A549 treated with GW870086 at 1 μM for 4 hours (cell line): ENCODE results near the gene AIFM3. TPM values are rescaled to one million over a fixed set of nuclear protein-coding genes. Genes with fewer than 3 reads are reported as not detected.

ENCODE experiments used
- total RNA-seq: library from RNA; stranded (reverse); fragments of 200-300 nt; extraction: Qiagen RNA extraction; gene quantifications from 5 replicates; pipeline ENCODE4 v1.2.3, GENCODE V29; 2022; ENCODE audit warnings: low read depth

The AIFM3 gene, protein sequence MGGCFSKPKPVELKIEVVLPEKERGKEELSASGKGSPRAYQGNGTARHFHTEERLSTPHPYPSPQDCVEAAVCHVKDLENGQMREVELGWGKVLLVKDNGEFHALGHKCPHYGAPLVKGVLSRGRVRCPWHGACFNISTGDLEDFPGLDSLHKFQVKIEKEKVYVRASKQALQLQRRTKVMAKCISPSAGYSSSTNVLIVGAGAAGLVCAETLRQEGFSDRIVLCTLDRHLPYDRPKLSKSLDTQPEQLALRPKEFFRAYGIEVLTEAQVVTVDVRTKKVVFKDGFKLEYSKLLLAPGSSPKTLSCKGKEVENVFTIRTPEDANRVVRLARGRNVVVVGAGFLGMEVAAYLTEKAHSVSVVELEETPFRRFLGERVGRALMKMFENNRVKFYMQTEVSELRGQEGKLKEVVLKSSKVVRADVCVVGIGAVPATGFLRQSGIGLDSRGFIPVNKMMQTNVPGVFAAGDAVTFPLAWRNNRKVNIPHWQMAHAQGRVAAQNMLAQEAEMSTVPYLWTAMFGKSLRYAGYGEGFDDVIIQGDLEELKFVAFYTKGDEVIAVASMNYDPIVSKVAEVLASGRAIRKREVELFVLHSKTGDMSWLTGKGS
- total RNA-seq: 1.5 to 3.4 TPM (median 2.8 TPM) in 5 replicates

DNA sequence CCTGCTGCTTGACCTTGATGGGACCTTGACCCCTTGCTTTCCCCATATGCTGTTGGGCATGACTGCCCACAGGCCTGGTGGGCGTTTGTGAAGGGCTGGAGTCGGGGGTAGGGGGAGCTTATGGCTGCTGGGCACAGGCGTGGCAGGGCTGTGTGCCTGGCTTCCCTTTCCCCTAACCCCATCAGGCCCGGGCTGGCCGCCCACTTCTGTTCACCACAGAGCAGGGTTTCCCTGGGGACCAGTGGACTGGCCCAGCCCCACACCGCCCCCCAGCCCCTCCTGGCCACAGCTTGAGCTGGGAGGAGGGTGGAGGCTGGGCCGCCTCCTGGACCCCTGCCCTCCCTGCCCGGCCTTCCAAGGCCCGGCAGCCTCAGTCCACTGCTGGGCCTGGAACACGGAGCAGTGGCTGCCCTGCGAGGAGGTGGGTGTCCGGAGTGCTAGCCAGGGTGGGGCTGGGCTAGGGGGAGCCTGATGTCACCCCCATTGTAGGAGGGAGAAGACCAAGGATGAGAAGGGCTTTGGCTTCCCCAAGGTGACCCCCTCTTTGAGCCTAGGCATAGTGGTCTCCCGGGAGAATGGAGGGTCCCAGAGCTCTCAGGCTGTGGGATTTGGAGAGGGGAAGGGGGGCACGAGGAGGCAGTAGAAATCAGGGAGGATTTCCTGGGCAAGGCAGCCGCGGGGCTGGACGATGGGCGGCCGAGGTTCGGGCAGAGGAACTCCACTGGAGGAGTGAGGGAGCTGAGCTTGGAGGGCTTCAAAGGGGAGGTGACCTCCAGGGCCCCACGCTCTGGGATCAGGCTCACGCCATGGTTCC is at the start of gene AIFM3:
AIFM3 (plus strand) TSS at position 373 of the 814 bp plus-strand sequence. CDS start 690 bp downstream, outside the sequence.

DNA sequence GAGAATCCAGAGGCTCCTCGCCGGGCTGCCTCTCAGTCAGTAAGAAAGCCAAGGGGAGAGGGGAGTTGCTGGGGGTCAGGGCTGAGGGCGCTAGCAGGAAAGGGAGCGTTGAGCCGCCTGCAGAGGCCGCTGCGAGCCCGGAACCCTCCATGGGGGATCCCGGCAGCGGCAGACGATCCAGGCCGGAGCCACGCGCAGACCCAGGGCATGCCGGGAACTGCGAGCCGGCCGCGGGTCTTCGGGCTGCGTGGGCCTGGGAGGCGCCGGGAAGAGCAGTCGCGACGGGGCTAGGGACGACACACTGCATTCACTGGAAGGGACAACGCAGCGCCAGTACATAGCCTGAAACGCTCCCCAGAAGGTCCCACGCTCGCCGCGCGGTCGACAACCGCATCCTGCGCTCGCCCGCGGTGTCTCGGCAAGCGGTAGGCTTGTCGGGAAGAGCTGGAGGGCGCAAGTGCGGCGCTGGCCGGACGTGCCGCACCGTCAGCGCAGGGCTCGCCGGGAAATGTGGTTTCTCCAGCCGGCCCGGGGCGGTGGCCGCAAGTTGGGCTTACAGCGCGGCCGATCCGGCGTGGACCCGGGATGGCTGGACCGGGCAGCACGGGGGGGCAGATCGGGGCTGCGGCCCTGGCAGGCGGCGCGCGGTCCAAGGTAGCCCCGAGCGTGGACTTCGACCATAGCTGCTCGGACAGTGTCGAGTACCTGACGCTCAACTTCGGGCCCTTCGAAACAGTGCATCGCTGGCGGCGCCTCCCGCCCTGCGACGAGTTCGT is 14.9 kb downstream of the AIFM3 start, which contains the start of gene LZTR1:
LZTR1 (plus strand) TSS at position 511 of the 776 bp plus-strand sequence; CDS start at position 586, 75 bp downstream.

DNA sequence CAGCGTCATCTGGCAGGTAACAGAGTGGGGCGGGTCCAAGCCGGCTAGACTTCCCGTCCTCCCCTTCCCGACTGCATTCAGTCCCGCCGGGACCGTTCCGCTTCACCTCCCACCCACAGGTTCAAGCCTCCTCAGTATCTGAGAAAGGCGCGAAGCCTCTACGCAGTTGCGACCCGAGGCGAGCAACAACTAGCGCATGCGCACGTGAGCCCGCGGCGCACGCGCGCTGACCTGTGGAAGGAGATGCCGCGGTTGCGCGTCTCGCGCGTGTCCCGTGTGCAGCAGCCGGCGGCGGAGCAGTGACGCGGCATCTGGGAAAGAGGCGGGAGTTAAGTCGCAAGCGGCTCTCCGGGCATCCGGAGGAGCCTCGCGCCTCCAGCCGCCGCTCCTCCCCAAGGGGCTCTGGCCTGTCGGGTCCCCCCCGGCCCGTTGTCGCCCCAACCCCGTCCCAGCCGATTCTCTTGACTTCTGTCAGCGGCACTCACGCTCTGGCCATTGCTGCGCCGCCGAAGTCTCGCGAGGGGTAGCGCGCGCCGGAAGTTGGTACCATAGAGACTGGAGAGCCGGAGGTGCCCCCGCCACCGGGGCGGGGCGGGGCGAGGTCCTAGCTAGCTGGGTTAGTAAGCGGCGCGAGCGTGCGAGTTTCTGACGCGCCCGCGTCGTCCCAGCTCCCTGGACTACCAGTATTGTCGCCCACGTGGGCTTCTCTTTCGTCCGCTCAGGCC is 34.7 kb downstream of the AIFM3 start, which contains the start of gene THAP7:
THAP7 (minus strand) TSS at position 518 of the 725 bp plus-strand sequence; CDS start at position 311, 207 bp downstream.

DNA sequence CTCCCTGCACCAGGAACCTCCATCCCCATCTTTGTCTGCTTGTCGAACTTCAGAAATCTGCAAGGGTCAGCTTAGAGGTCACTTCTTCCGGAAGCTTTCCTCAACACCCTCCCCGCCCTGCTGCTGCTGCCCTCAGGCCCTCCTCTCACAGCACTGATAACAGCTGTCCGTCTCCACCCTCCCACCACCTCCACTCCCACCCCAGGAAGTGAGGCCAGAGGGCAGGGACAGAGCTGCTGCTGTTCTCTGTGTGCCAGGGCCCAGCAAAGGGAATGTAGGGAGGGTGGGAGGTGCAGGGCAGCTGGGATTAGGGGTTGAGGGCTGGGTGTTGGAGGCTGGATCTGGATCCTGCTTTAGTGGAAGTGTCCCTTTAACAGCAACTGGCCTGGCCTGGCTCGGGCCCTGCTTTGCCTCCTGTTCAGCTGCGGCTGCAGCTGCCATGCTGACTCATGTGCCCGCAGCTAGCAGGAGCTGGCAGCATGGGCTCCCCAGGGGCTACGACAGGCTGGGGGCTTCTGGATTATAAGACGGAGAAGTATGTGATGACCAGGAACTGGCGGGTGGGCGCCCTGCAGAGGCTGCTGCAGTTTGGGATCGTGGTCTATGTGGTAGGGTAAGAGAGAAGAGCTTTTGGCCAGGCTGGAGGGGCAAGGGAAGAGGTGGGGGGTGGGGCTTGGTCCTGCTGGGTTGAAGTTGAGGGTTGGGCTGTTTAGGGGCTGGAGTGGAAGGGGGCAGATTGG is 47.8 kb downstream of the AIFM3 start, which contains the start of gene P2RX6:
P2RX6 (plus strand) TSS at position 440 of the 740 bp plus-strand sequence; CDS start at position 450, 10 bp downstream.

Other genes starting within 250 kb of the AIFM3 start
- 0.09 TPM in 1 of 5 replicates, not detected in the others for gene SERPIND1, start 193.1 kb upstream of the AIFM3 start, total RNA-seq
- gene PI4KA, start 108.4 kb upstream of the AIFM3 start, total RNA-seq: 17.7 to 21.8 TPM (median 18.8 TPM) in 5 replicates
- gene SNAP29, start 108.2 kb upstream of the AIFM3 start, total RNA-seq: 11.0 to 19.2 TPM (median 17.4 TPM) in 5 replicates
- gene CRKL, start 49.8 kb upstream of the AIFM3 start, total RNA-seq: 21.3 to 24.7 TPM (median 23.4 TPM) in 5 replicates
- gene LZTR1, start 15.0 kb downstream of the AIFM3 start, total RNA-seq: 12.2 to 19.1 TPM (median 17.6 TPM) in 5 replicates
- 13.8 to 23.8 TPM (median 22.9 TPM) in 5 replicates for gene THAP7, start 34.9 kb downstream of the AIFM3 start, total RNA-seq
- 0.58 to 1.2 TPM (median 0.79 TPM) in 5 replicates for gene P2RX6, start 47.9 kb downstream of the AIFM3 start, total RNA-seq
- not detected in 5 replicates for gene SLC7A4, start 65.3 kb downstream of the AIFM3 start, total RNA-seq
- gene LRRC74B, start 78.7 kb downstream of the AIFM3 start, total RNA-seq: not detected in 5 replicates